ENCODE results near the gene DNMT3A.

Gene DNMT3A

DNA sequence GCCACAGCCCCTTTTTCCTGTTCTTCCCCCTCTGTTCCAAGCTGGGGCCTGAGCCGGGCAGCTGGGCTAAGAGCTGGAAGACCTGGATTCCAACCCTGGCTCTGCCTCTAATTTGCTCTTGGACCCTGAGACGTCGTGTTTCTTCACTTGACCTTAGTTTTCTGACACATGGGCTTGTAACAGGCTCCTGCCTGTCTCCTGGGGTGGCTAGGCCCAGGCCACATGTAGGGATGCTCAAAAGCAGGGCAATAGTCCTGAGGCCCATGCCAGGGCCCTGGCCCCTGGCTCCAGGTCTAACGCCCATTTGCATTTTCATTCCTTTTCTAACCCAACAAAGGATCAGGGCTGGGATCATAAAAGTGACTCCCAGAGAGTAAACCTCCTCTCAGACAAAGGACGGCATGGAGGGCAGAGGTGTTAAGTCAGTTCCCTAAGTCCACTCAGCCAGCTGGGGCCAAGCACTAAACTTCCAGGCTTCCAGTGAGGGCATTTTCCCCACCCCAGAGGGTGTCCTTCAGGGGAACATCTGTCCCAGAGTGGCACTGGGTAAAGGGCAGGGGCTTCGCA, 16.6 kb upstream of the DNMT3A start:
- Histone ChIP-seq H3K9ac (ENCODE audit: low read depth, low read length) (no peak overlapping the region), H2AFZ (ENCODE audit: low read depth, low read length) (no peak overlapping the region), H3K27ac (ENCODE audit: low read length) (no peak overlapping the region), H3K36me3 (ENCODE audit: insufficient read depth, low read length) (no peaks in the 10 kb centered on the region), H3K27me3 (ENCODE audit: insufficient read depth, low read length, poor library complexity) (no peaks in the 10 kb centered on the region), H3K4me2 (ENCODE audit: insufficient read depth, low read length) (no peak overlapping the region), H4K20me1 (ENCODE audit: insufficient read depth, low read length) (no peaks in the 10 kb centered on the region), H3K9me3 (ENCODE audit: insufficient read depth, low read length, severe bottlenecking) (no peaks in the 10 kb centered on the region), H3K79me2 (ENCODE audit: insufficient read depth, low read length) (no peaks in the 10 kb centered on the region), H3K4me3 (ENCODE audit: low read depth in 1 of 2, low read length in 2 of 2) (no peak overlapping the region), H3K4me1 (ENCODE audit: insufficient read depth, low read length) (peaks cover 15% of the 10 kb centered on the region)
- TF ChIP-seq, protein P1, sequence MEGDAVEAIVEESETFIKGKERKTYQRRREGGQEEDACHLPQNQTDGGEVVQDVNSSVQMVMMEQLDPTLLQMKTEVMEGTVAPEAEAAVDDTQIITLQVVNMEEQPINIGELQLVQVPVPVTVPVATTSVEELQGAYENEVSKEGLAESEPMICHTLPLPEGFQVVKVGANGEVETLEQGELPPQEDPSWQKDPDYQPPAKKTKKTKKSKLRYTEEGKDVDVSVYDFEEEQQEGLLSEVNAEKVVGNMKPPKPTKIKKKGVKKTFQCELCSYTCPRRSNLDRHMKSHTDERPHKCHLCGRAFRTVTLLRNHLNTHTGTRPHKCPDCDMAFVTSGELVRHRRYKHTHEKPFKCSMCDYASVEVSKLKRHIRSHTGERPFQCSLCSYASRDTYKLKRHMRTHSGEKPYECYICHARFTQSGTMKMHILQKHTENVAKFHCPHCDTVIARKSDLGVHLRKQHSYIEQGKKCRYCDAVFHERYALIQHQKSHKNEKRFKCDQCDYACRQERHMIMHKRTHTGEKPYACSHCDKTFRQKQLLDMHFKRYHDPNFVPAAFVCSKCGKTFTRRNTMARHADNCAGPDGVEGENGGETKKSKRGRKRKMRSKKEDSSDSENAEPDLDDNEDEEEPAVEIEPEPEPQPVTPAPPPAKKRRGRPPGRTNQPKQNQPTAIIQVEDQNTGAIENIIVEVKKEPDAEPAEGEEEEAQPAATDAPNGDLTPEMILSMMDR (IDR thresholded peaks at IDR 0.05; ENCODE audit: borderline replicate concordance, extremely low read depth, low read length, poor library complexity, severe bottlenecking): no peak
- TF ChIP-seq EZH2 (IDR thresholded peaks at IDR 0.05; ENCODE audit: borderline replicate concordance, low read depth, low read length, severe bottlenecking): no peak
- ATAC-seq (ENCODE audit: insufficient read depth, low read depth) (no peak), DNase-seq (no peak)

DNA sequence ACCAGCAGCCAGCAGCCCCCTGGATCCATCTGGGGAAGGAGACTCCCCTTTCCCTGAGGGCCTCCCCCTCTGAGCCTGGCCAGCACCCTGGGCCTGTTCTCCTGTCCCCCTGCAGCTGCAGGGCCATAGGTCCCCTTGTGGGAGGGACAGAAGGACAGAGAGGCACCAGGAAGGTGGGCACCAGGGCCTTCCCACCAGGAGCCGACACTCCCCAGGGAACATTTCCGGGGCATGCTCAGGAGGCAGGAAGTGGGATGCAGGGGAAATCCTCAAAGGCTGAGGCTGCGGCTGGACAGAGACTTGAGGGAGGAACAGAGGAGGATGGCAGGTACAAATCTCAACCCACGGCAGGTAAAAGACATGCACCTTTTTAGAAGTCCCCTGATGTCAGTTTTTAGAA, 14.4 kb upstream of the DNMT3A start:
- H3K27me3 ChIP-seq (ENCODE audit: insufficient read depth, low read length, poor library complexity): no peaks in the 10 kb centered on the region
- H2AFZ ChIP-seq (ENCODE audit: low read depth, low read length): no peak overlapping the region
- no peak overlapping the region for H3K4me2 ChIP-seq (ENCODE audit: insufficient read depth, low read length)
- no peak for ATAC-seq (ENCODE audit: insufficient read depth, low read depth)
- H3K4me3 ChIP-seq (ENCODE audit: low read depth in 1 of 2, low read length in 2 of 2): no peak overlapping the region
- H3K4me1 ChIP-seq (ENCODE audit: insufficient read depth, low read length): no peaks in the 10 kb centered on the region
- no peak for DNase-seq
- no peaks in the 10 kb centered on the region for H4K20me1 ChIP-seq (ENCODE audit: insufficient read depth, low read length)
- H3K79me2 ChIP-seq (ENCODE audit: insufficient read depth, low read length): no peaks in the 10 kb centered on the region
- H3K9me3 ChIP-seq (ENCODE audit: insufficient read depth, low read length, severe bottlenecking): no peaks in the 10 kb centered on the region
- TF ChIP-seq, protein P1 (IDR thresholded peaks at IDR 0.05; ENCODE audit: borderline replicate concordance, extremely low read depth, low read length, poor library complexity, severe bottlenecking): no peak
- no peak for TF ChIP-seq EZH2 (IDR thresholded peaks at IDR 0.05; ENCODE audit: borderline replicate concordance, low read depth, low read length, severe bottlenecking)
- H3K36me3 ChIP-seq (ENCODE audit: insufficient read depth, low read length): no peaks in the 10 kb centered on the region
- H3K9ac ChIP-seq (ENCODE audit: low read depth, low read length): no peak overlapping the region
- H3K27ac ChIP-seq (ENCODE audit: low read length): no peak overlapping the region

GRCh38 chr2:25355270-25355669, 13.5 kb upstream of the DNMT3A start:
- no peaks in the 10 kb centered on the region for H3K4me1 ChIP-seq (ENCODE audit: insufficient read depth, low read length)
- no peak overlapping the region for H3K4me2 ChIP-seq (ENCODE audit: insufficient read depth, low read length)
- no peak overlapping the region for H2AFZ ChIP-seq (ENCODE audit: low read depth, low read length)
- no peak for TF ChIP-seq EZH2 (IDR thresholded peaks at IDR 0.05; ENCODE audit: borderline replicate concordance, low read depth, low read length, severe bottlenecking)
- TF ChIP-seq, protein P1 (IDR thresholded peaks at IDR 0.05; ENCODE audit: borderline replicate concordance, extremely low read depth, low read length, poor library complexity, severe bottlenecking): no peak
- H4K20me1 ChIP-seq (ENCODE audit: insufficient read depth, low read length): no peaks in the 10 kb centered on the region
- ATAC-seq (ENCODE audit: insufficient read depth, low read depth) (no peak), DNase-seq (no peak)
- no peaks in the 10 kb centered on the region for H3K79me2 ChIP-seq (ENCODE audit: insufficient read depth, low read length)
- no peak overlapping the region for H3K4me3 ChIP-seq (ENCODE audit: low read depth in 1 of 2, low read length in 2 of 2)
- H3K9me3 ChIP-seq (ENCODE audit: insufficient read depth, low read length, severe bottlenecking): no peaks in the 10 kb centered on the region
- H3K36me3 ChIP-seq (ENCODE audit: insufficient read depth, low read length): no peaks in the 10 kb centered on the region
- H3K27ac ChIP-seq (ENCODE audit: low read length): no peak overlapping the region
- no peaks in the 10 kb centered on the region for H3K27me3 ChIP-seq (ENCODE audit: insufficient read depth, low read length, poor library complexity)
- no peak overlapping the region for H3K9ac ChIP-seq (ENCODE audit: low read depth, low read length)

DNA sequence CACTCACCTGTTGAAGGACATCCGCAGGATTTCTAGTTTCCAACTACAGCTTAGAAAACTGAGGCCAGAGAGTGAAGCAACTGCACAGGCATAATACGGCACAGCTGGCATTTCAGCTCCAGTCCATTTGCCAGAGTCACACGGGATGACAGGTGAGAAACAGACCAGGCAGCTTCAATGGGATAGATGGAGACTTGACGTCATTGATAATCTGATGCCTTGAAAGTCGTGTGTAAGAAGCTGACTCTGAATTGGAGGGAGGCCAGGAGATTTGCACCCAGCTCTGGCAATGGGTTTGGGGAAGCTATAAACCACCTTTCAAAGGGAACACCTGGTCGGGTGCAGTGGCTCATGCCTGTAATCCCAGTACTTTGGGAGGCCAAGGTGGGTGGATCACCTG, 12.4 kb upstream of the DNMT3A start:
- Histone ChIP-seq H3K9me3 (ENCODE audit: insufficient read depth, low read length, severe bottlenecking) (no peaks in the 10 kb centered on the region), H3K4me2 (ENCODE audit: insufficient read depth, low read length) (no peak overlapping the region), H3K27ac (ENCODE audit: low read length) (no peak overlapping the region), H3K79me2 (ENCODE audit: insufficient read depth, low read length) (no peaks in the 10 kb centered on the region), H4K20me1 (ENCODE audit: insufficient read depth, low read length) (no peaks in the 10 kb centered on the region), H2AFZ (ENCODE audit: low read depth, low read length) (no peak overlapping the region), H3K27me3 (ENCODE audit: insufficient read depth, low read length, poor library complexity) (no peaks in the 10 kb centered on the region), H3K4me1 (ENCODE audit: insufficient read depth, low read length) (no peaks in the 10 kb centered on the region), H3K4me3 (ENCODE audit: low read depth in 1 of 2, low read length in 2 of 2) (no peak overlapping the region), H3K36me3 (ENCODE audit: insufficient read depth, low read length) (no peaks in the 10 kb centered on the region), H3K9ac (ENCODE audit: low read depth, low read length) (no peak overlapping the region)
- no peak for TF ChIP-seq EZH2 (IDR thresholded peaks at IDR 0.05; ENCODE audit: borderline replicate concordance, low read depth, low read length, severe bottlenecking)
- TF ChIP-seq, protein P1 (IDR thresholded peaks at IDR 0.05; ENCODE audit: borderline replicate concordance, extremely low read depth, low read length, poor library complexity, severe bottlenecking): no peak
- DNase-seq (no peak), ATAC-seq (ENCODE audit: insufficient read depth, low read depth) (no peak)

Data from DND-41 (cell line).